Esophagus muscularis mucosa (tissue), 3 donors: Measurements from ENCODE around the gene GNPTG.

ENCODE experiments used
- POLR2A ChIP-seq: fragments of 450-650 bp; IDR thresholded peaks from one replicate; pipeline ENCODE4 v1.6.1; 2017; ENCODE audit warnings: antibody characterized with exemption, moderate library complexity, mild to moderate bottlenecking, low read depth
- TF ChIP-seq, protein P1 (sequence below), 3 experiments: fragments of 200-600 bp in 2 of 3; fragments of 450-650 bp in 1 of 3; sonication (generic) in 2 of 3; IDR thresholded peaks; one replicate each; pipeline ENCODE4 v1.5.1; 2017 to 2019; ENCODE audit warnings: antibody characterized with exemption in 3 of 3, mild to moderate bottlenecking in 2 of 3, moderate library complexity in 1 of 3

DNA sequence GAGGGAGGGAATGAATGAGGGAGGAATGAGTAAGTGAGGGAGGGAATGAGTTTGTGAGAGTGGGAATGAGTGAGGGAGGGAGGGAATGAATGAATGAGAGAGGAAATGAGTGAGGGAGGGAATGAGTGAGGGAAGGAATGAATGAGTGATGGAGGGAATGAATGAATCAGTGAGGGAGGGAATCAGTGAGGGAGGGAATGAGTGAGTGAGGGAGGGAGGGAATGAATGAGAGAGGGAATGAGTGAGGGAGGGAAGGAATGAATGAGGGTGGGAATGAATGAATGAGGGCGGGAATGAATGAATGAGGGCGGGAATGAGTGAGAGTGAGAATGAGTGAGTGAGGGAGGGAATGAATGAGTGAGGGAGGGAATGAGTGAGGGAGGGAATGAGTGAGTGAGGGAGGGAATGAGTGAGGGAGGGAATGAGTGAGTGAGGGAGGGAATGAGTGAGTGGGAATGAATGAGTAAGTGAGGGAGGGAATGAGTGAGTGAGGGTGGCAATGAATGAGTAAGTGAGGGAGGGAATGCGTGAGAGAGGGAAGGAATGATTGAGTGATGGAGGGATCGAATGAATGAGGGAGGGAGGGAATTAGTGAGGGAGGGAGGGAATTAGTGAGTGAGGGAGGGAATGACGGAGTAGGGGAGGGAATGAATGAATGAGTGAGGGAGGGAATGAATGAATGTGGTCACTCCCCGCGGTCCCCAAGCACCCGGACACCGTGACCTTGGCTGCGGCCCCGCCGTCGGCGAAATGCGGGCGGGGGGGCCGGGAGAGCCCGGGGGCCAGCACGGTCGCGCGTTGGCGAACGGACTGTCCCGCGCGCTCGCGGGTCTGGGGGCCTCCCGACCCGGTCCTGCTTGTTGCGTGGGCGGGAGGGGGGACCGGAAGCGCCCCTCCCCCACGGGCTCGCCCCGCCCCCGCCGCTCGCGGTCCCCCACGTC lies 43.4 kb upstream of the GNPTG start:
- TF ChIP-seq, protein P1, sequence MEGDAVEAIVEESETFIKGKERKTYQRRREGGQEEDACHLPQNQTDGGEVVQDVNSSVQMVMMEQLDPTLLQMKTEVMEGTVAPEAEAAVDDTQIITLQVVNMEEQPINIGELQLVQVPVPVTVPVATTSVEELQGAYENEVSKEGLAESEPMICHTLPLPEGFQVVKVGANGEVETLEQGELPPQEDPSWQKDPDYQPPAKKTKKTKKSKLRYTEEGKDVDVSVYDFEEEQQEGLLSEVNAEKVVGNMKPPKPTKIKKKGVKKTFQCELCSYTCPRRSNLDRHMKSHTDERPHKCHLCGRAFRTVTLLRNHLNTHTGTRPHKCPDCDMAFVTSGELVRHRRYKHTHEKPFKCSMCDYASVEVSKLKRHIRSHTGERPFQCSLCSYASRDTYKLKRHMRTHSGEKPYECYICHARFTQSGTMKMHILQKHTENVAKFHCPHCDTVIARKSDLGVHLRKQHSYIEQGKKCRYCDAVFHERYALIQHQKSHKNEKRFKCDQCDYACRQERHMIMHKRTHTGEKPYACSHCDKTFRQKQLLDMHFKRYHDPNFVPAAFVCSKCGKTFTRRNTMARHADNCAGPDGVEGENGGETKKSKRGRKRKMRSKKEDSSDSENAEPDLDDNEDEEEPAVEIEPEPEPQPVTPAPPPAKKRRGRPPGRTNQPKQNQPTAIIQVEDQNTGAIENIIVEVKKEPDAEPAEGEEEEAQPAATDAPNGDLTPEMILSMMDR (IDR thresholded peaks at IDR 0.05) = no peak
- no peak for TF ChIP-seq POLR2A
